Activated T-helper 9 cell treated with anti-CD3 and anti-CD28 coated beads, Interleukin-2, amount 50 U/mL, for 16 hours (primary cell): ENCODE data around the gene CFAP20.

Experiments
- DNase-seq: peaks from one replicate; pipeline ENCODE4 v3.0.0-alpha.2; 2020; ENCODE audit warnings: low read depth

The CFAP20 gene

DNA sequence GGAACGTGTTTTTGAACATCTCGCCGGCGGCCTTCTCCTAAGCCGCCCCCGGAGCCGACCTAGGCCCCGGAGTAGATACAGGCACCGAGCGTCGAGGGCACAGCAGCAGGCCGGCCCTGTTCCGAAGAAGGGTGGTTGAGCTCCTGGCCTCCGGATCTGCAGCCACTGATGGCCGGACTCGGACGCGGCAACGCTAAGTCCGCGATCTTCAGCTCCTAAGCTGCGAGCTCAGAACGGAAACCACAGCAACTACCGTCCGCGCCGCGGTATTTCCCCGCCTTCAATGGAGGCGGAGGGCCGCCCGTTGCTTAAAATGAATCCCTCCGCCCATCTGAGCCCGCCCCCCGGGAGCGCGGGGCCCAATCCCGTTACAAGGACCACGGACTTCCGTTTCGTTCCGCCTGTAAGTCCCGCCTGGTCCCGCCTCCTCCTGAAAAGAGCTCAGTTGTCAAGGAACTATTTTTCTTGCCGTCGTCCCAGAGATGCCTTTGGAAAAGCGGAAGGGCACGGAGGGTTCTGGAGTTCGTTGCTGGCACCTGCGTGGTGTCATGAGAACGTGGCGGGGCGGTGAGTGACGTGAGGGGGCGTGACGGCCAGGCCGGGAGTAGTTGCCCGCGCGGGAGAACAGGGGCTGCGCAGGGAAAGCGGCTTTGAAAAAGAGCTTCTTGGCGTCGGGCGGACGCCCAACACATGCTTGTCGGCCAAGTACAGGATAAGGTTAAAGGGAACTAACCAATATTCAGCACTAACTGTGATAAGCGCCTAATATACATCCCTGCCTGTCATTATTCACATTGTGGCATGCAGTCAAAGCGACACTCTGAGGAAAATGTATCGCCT lies at the start of gene CFAP20:
Gene CFAP20 (minus strand): TSS at position 285 of the 840 bp plus-strand sequence. CDS start 266 bp downstream, at position 19.
- peak; percentile 97 for DNase-seq

DNA sequence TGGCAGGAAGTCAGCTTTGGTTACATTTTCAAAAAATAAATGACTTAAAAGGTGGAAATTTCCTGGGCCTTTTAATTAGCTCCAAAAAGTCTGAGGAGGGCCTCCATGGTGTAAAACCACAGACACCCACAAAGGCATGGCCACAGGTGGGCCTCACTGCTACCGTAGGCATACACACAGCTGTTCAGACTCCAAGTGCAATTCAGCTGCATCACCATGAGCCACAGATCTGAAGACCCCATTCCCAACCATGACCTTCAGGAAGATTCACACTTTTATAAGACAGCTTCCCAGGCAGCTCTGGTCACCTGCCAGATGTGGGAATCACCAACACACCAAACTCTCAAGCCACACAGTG lies 48.2 kb upstream of the CFAP20 start:
- no peak for DNase-seq

DNA sequence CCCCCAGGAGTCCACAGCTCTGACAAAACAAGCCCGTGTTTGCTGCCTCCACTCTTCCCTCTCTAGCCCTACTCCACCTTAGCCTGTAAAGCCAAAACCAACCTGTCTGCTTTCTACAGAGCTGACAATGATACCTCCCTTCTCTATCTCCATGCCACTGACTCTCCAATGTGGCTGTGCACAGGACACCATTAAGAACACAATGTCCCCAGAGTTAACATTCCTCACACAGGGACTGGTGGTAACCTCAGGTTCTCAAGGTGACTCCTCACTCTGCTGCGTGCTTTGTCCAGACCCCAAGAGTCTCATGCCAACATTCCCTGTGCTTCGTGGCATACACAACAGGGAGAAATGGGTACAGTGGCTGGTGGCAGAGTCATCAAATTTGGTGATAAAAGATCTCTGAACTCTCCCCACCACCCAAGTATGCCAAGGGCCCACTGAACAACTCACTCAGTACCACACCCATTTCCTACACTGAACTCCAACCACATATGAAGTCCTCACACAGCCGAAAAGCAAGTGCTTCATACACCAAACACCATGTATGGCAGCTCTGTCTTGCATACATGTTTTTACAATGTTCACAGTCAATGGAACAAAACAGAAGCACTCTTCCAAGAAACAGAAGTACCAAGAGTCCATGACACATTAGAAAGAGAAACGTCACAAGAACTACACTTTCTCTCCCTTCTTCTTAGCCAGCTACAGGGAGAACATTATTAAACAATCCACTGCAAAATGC lies 47.6 kb upstream of the CFAP20 start:
- DNase-seq = no peak

DNA sequence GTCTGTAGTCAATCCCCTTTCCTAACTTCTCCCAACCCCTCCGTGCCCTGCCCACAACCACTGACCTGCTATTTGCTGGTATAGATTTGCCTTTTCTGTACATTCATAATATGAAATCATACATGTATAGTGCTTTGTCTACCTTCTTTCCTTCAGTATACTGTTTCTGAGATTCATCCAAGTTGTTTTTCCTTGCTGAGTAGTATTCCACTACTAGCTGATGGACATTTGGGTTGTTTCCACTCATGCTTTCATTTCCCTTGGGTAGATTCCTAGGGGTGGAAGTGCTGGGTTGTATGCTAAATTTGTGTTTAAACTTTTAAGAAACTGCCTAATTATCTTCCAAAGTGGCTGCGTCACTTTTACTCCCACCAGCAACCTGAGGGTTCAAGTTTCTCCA lies 41.0 kb upstream of the CFAP20 start:
- no peak for DNase-seq

DNA sequence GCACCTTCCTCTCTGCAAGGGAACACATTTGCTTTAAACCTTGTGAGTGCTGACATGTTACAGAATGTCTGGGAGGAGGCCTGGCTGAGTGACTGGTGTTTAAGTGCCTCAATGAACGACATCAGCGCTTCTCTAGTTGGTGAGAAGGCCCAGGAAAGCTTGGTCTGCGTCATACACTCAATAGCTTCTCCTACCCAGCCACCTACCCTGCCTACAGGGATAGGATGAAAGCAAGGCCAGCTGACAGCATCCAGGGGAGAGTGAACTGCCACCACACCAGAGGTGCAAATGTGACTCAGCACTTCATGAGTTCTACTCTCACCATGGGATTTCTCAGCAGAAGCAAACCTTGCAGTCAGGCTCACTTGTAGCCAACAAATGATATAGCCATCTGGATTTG lies 31.7 kb upstream of the CFAP20 start:
- DNase-seq = no peak

DNA sequence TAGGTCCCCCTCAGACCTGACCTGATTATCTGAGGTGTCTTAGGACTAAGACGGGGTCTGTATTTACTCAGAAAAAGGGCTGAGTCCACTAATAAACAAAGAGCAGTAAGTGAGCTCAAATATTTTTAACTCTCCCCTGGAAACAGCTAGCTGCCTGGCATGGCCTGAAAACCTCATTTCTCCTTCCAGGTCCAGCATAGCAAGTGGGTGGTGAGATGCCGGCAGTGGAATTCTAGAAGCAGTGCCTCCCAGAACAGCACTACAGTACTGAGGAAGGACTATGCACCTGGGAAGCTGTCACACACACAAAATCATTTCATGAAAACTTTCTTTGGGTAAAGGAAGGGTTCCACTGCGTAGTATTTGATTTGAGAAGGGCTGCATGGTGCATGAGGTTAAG lies 29.5 kb upstream of the CFAP20 start:
- DNase-seq = no peak

DNA sequence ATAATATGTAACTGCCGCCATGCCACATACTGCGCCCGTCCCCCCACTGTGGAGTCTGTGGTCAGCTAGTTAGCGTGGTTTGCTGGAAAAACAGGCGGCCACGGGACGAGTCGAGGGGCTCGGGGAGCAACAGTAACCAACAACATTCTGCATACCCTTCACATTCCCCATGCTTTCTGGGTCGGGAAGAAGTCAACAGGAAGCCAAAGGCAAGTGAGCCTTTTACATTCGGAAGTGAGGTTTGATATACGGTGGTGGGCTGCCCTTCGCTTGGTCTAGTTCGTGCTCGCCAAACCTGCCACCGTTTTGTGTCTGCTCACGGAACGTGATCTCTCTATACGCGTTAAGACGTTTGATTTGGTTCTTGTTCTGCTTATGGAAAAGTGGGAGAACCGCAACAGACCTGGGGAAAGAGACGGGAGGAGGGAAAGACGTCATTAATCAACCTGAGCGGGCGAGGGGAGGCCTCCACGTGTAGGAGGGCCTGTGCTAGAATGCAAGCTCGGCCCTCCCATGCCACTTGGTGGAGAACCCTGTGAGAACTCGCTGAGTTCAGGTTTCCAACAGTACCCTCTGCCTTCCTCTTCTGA lies 28.9 kb upstream of the CFAP20 start:
- DNase-seq = no peak

DNA sequence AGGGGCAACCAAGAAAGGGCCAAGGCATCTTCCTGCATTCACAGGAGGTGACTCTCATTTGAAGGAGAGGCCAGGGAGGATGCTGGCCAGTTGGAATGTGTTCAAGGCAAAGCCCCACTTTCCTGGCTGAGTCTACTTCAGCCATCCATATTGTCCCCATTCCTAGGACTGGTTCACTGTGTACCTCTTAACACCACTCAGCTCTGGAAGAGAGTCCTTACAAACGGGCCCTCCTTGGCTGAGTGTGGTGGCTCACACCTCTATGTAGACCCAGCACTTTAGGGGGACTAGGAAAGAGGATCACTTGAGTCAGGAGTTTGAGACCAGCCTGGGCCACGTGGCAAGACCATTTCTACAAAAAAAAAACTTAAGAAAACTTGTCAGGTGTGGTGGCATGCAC lies 28.1 kb upstream of the CFAP20 start:
- no peak for DNase-seq

DNA sequence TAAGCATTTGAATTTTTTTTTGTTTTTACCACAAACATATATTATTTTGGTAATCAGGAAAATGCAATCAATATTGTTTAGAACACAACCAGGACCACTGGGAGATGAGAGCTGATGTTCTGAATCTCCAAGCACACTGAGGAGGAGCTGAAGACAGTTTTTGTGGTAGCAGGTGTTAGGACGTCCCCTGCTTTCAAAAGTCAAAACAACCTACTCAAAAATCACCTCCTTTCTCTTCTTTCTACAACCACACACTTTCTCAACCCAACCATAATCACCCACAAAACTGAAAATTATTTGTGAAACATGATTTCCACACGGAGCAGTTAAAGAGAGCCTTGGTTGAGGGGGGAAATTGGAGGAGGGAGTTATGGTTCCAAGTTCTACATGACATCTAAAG lies 26.7 kb upstream of the CFAP20 start:
- DNase-seq = no peak

DNA sequence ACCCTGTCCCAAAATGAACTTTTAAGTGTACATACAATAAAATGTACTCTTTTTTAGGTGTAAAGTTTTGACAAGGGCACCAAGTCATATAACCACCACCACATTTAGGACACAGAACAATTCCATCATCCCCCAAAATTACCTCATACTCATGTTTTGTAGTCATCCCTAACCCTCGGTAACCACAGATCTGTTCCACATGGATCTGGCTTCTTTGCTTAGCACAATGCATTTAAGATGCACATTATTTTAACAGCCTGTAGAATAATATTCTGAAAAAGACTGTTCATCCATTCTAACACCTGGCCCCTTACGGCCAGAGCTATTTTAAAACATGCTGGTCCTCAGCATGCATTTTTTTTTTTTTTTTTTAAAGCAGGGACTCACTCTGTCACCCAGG lies 25.2 kb upstream of the CFAP20 start:
- DNase-seq = no peak

DNA sequence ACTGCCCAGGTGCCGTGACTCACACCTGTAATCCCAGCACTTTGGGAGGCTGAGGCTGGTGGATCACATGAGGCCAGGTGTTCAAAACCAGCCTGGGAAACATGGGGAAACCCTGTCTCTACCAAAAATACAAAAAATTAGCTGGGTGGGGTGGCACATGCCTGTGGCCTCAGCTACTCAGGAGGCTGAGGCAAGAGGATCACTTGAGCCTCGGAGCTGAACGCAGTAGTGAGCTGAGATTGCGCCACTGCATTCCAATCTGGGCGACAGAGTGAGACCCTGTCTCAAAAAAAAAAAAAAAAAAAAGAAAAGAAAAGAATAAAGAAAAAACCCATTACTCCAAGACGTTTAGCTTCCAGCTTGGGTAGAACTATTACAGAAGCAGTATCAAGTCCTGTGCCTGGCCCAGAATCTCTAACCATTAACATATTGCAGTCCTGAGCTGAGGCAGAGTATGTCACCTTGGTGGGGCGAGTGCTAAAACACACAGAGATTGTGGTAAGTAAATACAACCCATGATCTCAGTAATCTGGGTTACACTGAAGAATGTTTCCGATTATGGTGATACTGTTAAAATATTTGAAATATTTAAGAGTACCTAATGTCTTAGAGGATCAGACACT lies 23.2 kb upstream of the CFAP20 start:
- DNase-seq = no peak

DNA sequence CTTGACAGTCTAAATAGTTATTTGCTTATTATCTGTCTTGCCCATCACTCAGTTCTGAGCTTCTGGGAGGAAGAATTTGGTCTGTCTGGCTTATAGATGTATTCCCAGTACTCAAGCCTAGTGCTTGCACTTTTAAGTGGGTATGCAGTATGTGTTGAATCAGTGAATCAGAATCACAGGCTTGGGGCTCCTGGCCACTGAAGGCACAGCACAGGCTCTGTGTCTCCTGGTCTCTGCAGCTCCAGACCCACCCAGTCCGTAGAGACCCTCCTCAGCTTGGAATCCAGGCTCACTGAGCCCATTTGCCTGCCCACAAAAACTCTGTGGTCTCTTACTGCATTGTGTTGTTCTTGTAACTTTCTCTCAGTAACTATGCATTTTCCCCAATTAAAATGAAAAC lies 19.3 kb upstream of the CFAP20 start:
- DNase-seq = no peak

DNA sequence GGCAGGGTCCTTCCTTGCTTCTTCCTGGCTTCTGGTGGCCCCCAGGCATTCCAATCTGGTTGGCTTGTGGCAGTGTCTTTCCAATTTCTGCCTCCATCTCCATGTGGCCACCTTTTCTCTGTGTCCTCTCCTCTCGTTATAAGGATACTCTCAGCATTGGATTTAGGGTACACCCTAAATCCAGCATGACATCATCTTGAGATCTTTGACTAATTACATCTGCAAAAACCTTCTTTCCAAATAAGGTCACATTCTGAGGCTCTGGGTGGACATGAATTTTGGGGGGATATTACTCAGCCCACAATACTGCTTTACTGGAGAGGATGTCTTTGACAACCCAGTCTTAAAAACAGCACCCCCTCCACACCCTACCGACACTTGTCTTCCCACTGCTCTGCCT lies 18.9 kb upstream of the CFAP20 start:
- no peak for DNase-seq

DNA sequence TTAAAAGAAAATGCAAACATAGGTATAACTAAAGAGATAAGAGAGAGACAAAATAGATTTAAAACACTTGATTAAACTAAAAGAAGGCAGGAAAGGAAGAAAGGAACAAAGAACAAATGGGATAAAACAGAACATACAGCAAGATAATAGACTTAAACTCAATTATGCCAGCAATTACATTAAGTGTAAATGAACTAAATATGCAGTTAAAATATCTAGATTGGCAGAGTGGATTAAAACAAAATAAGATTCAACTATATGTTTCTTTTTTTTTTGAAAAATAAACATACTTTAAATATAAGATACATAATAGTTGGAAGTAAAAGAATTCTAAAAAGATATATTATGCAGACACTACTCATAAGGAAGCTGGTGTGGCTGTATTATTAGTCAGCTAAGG lies 9.7 kb upstream of the CFAP20 start:
- DNase-seq = no peak

DNA sequence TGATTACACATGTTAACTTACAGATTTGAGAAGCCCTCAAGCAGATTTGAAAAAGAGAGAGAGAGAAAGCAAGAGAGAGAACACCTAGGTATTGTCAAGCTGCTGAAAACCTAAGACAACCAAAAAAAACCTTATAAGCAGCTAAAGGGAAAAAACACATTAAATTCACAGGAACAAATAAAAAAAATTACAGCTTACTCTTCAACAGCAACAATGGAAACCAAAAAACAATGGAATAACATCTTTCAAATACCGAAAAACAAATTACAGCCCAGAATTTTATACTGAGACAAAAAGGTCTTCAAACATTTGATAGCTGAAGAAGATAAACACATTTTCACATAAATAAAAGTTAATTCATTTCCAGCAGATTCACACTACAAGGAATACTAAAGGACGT lies 8.4 kb upstream of the CFAP20 start:
- DNase-seq = no peak

DNA sequence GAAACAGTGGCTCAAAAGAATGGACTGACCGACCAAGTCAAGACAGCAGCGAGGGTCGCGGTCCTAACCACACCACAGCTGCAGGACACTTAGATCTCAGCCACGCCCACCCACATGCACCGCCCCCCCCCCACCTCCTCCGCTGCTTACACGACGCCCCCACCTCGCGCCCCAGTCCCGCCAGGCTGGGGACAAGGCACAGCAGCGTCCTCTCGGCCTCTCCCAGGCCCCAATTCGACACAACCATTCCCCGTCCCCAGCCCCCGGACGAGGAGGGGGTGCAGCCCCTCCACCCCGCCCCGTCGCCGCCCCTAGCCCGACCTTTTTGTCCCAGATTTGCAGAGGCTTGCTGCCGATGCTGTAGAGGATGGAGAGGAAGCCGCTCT lies 477 bp downstream of the CFAP20 start:
- DNase-seq = no peak

DNA sequence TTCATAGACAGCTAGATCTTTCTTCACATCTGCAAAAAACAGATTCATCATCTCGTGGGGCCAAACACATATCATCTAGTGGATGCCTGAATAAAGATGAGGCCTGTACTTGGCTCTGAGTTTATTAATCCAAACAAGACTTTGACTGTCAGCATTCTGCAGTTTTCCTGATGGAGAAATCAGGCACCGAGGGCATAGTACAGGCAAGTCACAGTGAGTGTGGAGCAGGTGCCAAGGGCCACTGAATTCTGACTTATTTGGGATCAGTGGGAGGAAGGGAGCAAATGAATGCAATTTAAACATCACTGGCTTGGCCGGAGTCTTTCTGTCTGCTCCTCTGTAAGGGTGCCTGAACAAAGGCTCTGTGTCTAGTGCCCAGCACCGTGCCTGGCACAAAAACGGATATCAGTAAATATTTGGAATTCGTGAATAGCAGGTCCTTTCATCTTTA lies 975 bp downstream of the CFAP20 start:
- no peak for DNase-seq

DNA sequence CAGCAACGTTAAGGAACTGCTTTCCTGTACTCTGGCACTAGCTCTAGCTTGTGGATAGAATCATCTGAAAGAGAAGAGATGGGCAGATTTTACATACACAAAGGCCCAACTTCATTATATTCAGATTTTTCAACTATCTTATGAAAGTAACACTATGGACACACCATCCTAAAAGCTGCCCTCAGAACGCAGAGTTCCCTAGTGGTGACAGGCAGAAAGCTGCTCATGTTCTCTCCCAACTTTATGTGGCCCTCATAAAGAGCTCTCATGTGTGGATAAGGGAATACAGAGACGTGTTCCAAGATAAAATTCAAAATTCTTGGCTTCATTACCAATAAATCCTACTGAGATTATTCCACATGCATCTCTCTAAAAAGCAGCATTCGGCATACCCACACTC lies 1.5 kb downstream of the CFAP20 start:
- DNase-seq = no peak

DNA sequence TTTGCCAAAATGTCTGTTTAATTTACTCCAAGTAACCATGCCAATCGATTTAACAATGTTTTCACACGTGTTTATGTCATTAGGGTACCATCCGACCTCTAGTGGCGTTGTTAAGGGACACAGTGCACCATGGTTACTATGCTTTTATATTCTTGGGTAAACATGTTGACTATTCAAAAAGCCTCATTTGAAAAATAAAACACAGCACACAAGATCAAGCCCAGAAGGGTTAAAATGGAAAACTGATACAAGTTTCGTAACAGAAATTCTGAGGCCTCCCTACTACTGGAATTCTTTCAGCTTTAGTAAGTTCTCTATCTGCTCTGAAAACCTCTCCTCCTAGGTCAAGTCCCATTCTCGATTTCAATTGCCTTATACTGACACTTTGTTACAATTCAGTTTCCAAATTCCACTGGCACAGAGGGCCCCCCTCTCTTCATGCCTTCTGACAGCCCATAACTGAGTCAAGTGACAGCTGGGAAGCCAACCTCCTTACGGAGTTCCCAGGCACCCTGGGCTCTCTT lies 2.1 kb downstream of the CFAP20 start:
- DNase-seq = no peak

DNA sequence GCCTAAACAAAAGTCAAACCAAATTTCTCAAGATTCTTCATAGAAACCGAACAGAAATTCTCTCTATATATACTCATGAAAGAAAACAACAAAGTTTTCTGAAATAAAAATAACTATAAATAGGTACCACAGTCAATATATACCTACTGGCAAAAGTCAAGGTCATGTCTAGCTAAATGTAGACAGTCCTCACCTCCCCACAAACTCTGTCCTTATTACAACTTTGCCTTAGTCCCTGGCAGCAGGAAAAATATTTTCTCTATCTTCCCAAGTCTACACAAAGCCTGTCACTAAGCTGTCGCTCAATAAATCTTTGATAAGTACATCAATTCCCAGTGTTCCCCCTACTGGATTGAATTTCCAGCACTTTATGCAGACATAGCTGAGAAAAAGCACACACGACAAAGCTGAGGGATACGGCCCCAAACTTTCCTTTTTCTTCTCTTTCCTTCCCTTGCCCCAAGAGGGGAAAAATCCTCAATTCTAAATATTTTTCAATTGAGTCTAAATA lies 2.7 kb downstream of the CFAP20 start:
- no peak for DNase-seq

DNA sequence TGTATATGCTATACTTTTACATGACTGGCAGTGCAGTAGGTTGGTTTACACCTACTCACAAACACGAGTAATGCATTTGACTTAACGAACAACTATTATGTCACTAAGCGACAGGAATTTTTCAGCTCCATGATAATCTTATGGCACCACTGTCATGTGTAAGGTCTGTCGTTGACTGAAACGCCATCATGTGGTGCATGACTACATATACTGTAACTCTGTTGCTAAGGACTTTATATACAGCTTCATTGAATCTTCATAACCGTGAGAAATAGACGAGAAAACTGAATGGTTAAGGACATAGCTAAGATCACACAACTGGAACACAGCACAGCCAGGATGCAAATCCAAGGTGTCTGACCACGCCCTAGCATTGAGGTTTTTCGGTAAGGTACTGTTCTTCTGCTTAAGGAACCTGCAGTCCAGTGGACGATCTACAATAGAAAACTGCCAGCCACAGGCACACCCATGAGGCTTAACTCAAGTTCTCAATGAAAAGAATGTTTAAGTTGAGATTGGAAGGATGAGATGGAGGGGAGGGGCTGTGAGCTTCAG lies 3.3 kb downstream of the CFAP20 start:
- no peak for DNase-seq

DNA sequence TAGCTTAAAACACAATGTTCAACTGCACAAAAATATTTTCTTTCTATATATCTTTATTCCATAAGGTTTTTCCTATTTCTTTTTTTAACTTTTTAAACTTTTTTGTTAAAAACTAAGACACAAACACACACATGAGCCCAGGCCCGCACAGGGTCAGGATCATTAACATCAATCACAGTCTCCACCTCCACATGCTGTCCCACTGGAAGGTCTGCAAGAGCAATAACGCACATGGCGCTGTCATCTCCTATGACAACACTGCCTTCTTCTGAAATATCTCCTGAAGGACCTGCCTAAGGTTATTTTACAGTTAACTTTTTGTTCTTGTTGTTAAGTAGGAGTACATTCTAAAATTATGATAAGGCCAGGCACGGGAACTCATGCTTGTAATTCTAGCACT lies 4.1 kb downstream of the CFAP20 start:
- DNase-seq = no peak
